ENCODE measurements around the gene PTPN4.

DNA sequence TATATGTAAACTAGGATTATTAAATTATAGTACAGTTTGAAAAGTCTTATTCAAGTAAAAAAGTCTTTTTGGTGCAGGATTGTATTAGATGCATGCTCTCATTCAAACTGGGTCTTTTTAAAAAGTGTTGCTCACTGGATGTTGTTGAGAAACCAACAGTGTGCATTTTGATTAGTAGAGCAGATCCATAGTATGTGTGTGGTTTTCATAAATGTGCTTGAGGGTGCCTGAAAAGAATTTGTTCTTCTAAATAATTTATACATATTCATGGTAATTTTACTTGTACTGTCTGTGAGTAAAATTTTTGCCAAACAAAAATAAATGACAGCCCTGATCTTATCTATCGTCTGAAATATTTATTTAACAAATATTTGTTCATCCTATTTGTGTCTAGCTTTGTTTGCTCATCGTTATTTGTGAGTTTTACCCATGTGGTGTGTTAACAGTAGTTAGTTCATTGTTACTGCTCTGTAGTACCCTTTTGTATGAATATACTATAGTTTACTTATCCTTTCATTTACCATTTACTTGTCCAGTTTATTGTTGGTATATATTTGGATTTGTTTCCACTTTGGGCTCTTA lies 50.4 kb downstream of the PTPN4 start:
- TF ChIP-seq POLR2A (IDR thresholded peaks at IDR 0.05; ENCODE audit: insufficient read depth in 1 of 2, low read depth in 2 of 2, low read length in 2 of 2) (no peak), ZNF30 (CRISPR knock-in tag; IDR thresholded peaks at IDR 0.05) (no peak), EZH2 (conservative IDR thresholded peaks at IDR 0.05; ENCODE audit: low read depth, low read length) (no peak), MYC (CRISPR knock-in tag; IDR thresholded peaks at IDR 0.05; ENCODE audit: borderline replicate concordance) (no peak)
- TF ChIP-seq, protein P1, sequence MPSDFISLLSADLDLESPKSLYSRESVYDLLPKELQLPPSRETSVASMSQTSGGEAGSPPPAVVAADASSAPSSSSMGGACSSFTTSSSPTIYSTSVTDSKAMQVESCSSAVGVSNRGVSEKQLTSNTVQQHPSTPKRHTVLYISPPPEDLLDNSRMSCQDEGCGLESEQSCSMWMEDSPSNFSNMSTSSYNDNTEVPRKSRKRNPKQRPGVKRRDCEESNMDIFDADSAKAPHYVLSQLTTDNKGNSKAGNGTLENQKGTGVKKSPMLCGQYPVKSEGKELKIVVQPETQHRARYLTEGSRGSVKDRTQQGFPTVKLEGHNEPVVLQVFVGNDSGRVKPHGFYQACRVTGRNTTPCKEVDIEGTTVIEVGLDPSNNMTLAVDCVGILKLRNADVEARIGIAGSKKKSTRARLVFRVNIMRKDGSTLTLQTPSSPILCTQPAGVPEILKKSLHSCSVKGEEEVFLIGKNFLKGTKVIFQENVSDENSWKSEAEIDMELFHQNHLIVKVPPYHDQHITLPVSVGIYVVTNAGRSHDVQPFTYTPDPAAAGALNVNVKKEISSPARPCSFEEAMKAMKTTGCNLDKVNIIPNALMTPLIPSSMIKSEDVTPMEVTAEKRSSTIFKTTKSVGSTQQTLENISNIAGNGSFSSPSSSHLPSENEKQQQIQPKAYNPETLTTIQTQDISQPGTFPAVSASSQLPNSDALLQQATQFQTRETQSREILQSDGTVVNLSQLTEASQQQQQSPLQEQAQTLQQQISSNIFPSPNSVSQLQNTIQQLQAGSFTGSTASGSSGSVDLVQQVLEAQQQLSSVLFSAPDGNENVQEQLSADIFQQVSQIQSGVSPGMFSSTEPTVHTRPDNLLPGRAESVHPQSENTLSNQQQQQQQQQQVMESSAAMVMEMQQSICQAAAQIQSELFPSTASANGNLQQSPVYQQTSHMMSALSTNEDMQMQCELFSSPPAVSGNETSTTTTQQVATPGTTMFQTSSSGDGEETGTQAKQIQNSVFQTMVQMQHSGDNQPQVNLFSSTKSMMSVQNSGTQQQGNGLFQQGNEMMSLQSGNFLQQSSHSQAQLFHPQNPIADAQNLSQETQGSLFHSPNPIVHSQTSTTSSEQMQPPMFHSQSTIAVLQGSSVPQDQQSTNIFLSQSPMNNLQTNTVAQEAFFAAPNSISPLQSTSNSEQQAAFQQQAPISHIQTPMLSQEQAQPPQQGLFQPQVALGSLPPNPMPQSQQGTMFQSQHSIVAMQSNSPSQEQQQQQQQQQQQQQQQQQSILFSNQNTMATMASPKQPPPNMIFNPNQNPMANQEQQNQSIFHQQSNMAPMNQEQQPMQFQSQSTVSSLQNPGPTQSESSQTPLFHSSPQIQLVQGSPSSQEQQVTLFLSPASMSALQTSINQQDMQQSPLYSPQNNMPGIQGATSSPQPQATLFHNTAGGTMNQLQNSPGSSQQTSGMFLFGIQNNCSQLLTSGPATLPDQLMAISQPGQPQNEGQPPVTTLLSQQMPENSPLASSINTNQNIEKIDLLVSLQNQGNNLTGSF (CRISPR knock-in tag; IDR thresholded peaks at IDR 0.05) = no peak

Data from HepG2 (cell line).